COLO668 (cell line): Measurements from ENCODE around the gene MYPOP.
A peak's percentile ranks its signal among the peaks of the same experiment; 100 is the strongest.

Experiments
- DNase-seq: peaks from one replicate; lab custom pipeline; 2025; ENCODE audit not compliant: unreplicated experiment; lab: John Stamatoyannopoulos, UW

The MYPOP gene, protein sequence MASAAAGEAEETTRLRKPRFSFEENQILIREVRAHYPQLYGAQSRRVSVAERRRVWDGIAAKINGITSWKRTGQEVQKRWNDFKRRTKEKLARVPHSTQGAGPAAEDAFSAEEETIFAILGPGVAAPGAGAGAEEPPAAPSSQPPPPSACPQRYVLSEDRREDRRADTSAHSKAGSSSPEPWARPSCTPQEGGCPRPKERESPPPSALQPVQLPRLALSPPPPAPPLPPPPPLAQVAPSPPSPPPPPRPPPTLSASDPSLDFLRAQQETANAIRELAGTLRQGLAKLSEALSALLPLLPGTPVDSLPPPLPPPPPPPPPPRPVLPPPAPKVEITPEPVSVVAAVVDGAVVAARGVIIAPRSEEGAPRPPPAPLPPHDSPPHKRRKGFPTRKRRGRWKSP

DNA sequence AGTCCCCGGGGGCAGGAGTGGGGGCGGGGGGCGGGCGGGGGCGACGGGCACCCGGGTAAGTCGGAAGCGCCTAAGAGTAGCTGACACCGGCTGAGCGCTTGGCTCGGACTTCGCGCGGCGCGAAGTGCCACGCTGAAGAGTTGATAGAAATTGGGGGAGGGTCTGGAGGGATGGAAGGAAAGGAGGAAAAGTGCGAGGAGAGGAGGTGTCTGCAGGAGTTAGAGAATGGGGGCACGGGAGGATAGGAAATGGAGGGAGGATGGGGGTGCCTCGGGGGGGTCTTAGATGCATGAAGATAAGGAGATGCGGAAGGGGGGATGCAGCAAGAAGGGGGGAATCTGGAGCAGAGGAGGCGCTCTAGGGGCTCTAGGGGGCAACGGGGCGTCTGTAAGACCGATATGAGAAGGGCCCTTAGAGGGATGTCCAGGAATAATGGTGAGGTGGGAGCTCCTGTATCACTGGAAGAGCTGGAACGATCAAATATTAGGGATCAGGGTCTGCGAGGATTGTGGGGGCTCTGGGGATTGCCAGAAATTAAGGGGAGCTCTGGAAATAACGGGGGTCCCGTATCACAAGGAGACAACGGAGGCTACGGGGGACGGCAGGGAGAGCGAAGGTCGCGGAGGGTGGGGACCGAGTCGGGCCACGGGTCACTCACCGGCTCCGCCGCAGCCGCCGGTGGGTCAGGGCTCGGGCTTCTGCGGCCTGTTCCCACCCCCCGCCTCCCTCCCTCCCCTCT, at the start of gene MYPOP:
TSS of gene MYPOP (minus strand) at position 702 of the 739 bp plus-strand sequence. CDS start 840 bp downstream, outside the sequence.
- peak; percentile 26 for DNase-seq

DNA sequence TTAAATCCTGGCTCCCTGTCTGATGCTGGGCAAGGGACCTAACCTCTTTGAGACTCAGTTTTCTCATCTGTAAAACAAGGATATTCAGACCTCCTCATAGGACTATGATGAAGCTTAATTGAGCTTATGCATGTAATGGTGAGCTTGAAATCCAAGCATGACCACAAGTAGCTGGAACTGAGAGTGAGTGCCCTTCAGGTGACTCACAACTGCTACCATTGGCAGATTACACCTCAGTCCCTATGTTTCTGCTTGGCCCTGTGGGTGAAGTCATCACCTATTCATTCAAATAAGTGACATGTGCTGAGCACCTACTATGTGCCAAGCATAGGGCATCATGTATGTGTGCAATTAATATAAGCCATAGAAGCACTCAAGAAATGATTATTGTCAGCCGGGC, 45.5 kb upstream of the MYPOP start:
- DNase-seq, result no peak

DNA sequence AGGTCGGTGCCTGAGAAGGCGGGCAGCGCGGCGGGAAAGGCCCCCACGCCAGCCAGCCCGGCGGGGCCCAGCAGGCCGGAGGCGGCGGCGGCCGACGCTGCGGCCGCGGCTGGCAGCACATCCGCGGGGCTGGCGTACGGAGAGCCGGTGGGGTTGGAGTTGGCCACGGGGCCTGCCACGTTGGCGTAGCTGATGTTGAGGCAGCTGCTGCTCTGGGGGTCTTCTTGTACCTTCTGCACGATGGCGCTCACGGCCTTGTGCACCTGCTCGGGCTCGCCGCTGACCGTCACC, 38.0 kb upstream of the MYPOP start:
- peak; percentile 79 for DNase-seq

DNA sequence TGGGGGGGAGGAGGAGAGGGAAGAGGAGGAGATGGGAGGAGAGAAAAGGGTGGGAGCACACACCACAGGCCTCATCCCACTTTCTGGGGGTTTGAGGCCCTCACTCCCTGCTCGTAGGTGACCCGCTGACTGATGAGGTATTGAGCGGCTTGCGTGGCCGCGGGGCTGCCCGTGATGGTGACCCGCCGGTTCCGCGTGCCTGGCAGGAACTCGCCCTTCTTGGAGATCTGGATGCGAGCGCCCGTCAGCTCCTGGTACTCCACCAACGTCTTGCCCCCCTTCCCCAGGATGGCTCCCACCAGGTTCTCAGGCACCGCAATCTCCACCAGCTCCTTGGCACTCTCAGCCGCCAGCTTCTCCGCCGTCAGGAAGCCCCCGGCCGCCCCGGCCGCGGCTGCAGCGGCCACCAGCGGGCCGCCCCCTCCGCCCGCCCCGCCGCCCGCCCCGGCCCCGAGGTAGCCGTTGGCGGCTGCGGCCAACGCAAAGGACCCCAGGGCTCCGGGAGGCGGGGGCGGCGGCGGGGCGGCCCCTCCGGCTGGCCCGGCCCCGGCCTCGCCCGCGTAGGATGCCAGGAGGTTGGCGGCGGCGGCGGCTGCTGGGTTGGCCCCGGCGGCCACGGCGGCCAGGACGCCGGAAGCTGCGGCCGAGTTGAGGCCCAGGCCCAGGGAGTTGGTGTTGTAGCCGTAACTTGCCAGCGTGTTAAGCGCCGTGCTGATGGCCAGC, 37.5 kb upstream of the MYPOP start:
- DNase-seq, result peak; percentile 79

DNA sequence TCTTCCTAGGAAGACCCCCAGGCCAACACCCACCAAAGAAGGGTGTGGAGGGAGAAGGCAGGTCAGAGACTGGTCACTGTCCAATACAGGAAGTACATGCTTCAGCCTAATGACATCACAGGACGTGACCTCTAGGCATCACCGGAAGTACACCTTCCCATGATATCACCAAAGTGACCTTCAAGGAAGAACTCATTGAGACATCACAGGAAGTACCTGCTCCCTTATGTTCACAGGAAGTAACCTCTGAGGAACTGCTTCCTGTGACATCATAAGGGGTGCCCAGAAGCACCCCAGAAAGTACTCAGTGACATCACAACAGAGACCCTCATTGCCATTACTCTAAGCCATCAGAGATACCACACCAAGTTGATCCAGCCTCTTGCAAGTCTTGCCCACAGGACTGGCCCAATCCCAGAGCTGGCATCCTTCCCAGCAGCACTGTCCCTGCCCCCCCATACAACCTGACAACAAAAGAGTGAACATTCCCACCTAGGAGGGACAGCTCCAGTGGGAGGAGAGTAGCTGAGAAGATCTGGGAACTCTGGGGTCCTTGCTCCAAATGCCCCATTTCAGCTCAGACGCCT, 36.4 kb upstream of the MYPOP start:
- no peak for DNase-seq

DNA sequence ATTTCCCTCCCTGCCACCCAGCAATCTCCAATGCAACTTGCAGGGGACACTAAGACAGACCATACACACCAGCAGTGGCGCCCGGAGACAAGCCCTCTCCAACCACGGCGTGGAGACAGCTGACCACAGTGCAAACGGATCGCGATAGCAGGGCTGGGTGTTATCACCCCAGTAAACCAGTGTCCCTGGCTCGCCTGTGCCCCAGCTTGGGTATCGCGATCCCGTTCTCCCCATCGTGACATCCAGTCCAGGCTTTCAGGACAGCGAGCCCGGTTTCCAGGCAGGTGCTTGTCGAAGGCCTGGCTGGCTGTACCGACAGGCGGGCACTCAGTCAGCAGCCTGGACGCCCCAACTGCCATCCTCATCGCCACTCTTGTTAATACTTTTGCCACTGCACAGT, 32.9 kb upstream of the MYPOP start:
- no peak for DNase-seq

DNA sequence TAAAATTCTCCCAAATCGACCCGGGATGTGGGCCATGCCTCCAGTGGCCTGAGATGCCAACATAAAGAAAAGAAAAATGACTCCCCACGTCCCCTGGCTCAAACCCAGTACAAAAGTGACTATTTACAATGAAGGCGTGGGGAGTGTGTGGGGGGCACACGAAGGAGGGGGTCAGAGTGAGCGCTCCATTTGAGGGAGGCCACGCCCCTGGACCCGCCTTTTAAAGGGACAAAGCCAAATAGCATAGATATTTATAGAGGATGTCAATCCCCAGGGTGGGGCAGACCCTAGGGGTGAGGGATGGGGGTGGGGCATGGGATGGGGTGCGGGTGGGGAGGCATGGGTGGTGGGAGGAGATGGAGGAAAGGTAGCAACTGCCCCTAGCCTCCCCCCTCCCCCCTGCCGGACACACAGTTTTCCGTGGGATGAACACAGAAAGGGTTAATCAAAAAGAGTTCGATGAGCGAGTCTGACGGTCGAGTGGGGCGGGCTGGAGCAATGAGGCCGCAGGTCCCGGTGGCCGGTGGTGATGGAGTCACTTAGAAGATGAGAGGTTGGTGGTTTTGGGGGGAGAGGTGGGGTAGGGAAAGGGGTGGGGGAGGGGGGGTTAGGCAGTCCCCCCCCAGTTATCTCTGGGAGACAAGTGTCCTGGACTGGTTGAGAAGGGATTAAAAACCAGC, 32.3 kb upstream of the MYPOP start:
- no peak for DNase-seq

DNA sequence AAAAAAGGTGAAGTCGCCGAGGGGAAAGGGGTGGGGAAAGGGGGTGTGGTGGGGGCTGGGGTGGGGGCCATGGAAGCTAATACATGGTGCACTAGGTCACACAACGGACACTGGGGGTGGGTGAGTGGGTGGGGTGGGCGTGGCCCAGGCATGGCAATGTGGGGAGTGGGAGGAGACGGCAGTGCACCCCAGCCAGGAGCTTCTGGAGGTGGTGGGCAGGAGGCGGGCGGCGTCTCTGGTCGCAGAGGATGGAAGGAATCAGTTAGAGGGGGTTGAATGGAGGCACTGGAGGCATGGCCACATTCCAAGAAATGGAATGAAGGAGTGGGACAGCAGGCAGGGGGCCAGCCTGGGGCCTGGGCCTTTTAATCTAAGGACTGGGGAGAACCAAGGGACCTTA, 31.3 kb upstream of the MYPOP start:
- DNase-seq, result no peak

DNA sequence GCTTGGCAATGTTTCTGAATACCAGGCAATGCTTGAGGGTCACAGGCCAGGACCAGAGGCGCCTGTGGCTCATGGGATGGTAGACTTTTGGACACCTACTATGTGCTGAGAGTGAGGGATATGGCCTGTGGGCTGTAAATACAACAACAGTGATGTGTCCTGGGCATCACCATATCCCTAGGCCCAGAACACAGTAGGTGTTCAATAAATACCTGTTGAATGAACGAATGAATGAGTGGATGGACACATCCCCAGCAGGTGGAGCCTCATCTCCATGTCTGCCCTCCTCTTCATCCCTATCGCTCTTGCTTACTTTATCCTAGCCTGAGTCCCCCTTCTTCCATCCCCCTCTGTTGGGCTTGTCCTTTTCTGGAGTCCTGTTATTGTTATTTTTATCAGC, 28.6 kb upstream of the MYPOP start:
- DNase-seq, result no peak

DNA sequence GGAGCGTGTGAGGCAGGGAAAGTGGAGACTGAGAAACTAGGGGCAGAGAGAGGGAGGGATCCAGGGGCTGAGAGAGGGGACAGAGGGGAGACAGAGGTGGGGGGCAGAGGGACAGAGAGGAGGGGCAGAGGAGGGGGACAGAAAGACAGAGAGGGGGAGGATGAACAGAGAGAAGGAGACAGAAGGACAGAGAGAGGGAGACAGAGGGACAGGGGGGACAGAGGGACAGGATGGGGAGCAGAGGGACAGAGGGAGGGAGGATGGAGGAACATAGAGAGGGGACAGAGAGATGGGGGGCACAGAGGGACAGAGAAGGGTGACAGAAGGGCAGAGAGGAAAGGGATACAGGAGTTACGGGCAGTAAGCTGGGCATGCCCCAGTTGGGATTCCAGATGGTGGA, 26.8 kb upstream of the MYPOP start:
- DNase-seq, result no peak

DNA sequence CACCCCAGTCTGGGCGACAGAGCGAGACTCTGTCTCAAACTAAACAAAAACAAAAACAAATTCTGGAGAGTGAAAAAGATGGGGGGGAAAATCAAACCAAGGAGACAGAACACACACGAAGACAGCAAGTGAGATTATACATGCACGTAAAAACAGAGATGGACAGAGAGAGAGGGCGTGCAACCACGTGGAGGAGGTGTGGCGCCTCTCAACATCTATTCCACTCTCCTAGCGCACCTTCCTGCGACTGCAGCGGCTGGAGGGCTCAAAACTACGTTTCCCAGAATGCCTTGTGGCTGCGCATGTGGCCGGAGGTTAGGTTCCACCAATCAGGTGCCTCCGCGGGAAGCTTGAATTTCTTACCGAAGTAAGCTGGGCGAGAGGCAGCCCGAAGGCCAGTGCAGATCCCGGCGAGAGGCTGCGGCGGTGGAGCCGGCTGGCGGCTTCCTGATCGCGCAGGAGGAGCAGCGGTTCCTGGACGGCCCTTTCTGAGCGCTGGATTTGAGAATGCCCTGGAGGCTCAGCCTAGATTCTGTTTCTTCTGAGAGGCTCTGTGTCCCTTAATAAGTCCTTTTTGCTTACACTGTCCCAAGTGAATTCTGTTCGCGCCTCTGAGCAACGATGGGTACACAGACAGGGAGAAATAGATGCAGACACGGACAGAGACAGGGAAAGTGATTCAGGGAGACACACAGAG, 25.3 kb upstream of the MYPOP start:
- peak; percentile 94 for DNase-seq

DNA sequence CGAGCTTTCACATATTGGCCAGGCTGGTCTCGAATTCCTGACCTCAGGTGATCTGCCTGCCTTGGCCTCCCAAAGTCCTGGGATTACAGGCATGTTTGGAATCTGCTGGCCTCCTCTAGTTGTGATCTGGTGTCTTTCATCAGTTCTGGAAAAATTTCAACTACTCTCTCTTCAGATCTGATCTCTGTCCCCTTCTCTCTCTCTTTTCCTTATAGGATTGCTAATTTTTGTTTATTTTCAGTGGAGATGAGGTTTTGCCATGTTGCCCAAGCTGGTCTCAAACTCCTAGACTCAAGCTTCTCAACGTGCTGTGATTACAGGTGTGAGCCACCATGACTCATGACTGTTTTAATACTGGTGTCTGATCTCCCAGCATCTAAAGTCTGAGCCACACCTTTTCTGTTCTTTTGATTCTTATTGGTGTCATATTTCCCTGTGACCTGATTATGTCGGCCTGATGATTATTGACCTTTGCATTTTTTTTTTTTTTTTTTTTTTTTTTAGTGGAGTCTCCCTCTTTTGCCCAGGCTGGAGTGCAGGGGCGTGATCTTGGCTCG, 22.6 kb upstream of the MYPOP start:
- DNase-seq, result no peak

DNA sequence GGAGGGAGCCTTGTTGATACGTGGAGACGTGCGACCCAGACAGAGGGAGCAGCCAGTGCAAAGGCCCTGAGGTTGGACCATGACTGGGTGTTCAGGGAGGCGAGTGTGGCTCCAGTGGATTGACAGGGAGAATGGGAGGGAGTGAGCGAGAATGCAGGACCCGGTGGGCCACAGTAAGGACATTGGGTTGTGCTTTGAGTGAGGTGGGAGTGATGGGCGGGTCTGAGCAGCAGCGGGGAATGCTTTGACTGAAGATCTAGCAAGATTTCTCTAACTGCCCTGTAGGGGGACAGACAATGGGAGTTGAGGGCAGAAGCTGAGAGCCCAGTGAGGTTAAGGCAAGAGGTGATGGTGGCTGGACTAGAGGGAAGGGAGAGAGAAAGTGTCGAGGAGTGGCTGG, 19.9 kb upstream of the MYPOP start:
- no peak for DNase-seq

DNA sequence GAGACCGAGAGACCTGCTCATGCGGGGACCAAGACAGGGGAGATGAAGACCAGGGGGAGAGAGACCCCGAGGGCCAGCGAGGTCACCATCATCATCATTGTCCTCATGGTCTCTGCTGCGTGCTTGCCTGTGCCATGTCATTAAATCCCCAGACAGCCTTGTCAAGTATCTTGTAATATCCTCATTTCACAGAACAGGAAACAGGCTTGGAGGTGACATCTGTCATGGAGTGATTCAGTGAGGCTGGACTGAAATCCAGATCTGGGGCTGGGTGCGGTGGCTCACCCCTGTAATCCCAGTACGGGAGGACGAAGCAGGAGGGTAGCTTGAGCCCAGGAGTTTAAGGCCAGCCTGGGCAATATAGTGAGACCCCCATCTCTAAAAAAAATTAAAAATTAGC, 18.0 kb upstream of the MYPOP start:
- DNase-seq, result no peak

DNA sequence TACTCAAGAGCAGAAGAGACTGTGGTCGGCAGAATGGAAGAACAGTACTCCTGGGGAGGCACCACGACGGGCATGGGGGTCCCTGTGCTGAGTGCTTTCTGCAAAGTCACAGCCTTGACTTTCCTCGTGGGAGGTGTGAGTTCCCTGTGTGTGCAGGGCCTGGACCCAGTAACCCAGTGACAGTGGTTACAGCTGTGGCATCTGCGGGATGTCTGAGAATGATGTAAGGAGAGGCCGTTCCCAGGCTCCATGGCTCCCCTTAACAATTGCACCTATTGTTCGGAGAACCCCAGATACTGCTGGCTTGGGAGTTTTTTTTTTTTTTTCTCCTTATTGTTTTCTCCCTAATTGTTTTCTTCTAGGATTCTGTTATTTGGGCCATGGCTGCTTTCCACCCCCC, 17.3 kb upstream of the MYPOP start:
- DNase-seq, result no peak

DNA sequence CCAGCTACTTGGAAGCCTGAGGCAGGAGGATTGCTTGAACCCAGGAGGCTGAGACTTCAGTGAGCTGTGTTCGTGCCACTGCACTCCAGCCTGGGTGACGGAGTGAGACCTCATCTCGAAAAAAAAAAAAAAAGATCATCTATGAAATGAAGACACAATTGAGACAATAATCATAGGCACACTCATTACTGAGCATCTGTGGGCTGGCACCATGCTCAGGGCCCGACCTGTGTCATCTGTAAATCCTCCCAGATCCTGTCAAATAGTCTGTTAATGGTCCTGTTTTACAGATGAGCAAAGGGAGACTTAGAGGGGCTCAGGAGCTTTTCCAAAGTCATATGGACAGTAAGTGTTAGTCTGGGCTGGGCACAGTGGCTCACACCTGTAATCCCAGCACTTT, 16.3 kb upstream of the MYPOP start:
- no peak for DNase-seq

DNA sequence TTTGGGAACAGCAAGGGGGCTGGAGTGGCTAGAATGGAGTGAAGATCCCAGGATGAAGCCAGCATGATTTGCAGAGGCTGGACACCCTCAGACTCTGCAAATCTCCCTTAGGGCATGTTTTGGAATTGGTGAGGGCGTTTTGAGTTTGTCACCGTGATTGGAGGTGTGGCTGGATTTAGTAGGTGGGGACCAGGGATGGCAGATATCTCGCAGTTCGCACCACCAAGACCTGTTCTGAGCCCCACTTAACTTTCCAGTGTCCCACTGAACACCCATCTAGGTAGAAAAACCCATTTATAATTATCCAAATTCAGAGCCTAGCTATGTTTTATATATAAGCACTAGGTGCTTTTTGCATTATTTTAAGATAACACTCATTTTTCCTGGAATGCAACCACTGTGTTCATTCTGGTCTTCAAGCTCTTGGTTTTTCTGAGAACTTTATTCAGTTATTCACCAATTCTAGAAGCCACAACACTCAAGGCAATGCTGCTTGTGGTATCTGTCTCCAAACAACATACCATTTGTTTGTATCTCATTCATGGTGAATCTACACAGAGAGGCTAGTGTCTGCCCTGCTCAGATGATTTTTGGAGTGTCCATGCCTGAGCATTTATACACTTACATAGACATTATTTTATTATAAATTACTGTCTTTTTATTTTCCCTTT, 15.1 kb upstream of the MYPOP start:
- DNase-seq, result no peak

DNA sequence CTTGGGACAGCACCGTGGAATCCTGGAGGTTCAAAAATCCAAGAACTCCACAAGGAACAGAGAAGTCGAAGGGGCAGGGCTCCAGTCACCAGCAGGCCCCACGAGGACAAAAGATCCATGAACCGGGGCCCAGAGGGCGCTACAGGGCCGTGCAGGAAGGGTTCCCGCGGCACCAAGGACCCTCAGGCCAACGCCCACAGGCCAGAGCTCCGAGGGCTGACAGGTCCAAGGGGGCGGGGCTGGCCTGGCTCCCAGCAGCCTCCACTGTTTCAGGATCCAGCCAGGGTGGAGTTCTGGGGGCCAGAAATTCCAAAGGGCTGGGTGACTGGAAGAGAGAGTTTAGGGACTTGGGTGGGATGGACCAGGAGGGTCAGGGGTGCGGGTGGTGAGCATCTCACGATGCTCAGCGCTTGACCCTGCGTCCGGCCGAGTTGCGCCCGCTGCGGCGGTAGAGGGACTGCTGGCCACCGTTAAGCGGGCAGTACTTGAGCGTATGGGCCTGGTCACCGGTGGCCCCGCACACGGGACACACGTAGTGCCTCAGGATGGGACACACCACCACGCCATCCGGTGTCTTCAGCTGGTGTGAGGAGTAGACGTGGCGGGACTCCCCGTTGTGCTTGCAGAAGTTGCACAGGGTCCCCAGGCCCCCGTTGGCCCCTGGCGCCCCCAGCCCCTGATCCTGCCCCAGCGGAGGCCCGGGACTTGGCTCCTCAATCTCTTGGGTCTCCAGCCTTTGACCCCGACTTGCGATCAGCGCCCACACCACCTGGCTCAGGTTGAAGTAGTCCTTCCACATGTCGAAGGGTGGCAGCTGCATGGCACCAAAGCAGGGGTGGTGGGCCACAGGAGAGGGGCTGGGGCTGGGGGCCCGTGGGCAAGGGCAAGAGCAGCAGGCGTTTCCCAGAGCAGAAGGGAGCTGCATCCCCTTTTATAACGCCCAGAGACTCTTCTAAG, 11.7 kb upstream of the MYPOP start, which contains the start of gene NANOS2:
TSS of gene NANOS2 (minus strand) at position 905 of the 957 bp plus-strand sequence. CDS start at position 820, 85 bp downstream.
- DNase-seq, result peak; percentile 15
